GM12878 (cell line): Measurements from ENCODE around the gene C2. TPM values are rescaled to one million over a fixed set of nuclear protein-coding genes. Genes with fewer than 3 reads are reported as not detected.

Experiments used
- ATAC-seq: fragments of 200-7000 bp; cut with Tn5 transposase; 3 replicates; pipeline ENCODE4 v1.9.1; 2020; ENCODE audit warnings: mild to moderate bottlenecking, moderate library complexity
- BruUV-seq: library from RNA; stranded (reverse); fragments of 400-500 nt; replicated peaks from 2 replicates; lab custom pipeline; 2021; lab: Mats Ljungman, UMichigan
- CTCF ChIA-PET: fragments of 300-600 bp; sonication (Branson Sonifier 250); formaldehyde crosslinking; extraction: SDS; loops from one replicate; lab custom pipeline; 2021; ENCODE audit warnings: inconsistent platforms; lab: Yijun Ruan, JAX
- POLR2A ChIA-PET: fragments of 350-600 bp; formaldehyde crosslinking; extraction: SDS; loops from one replicate; lab custom pipeline; 2021; ENCODE audit warnings: inconsistent platforms; lab: Charles Lee
- RAD21 ChIA-PET: fragments of 300-600 bp; sonication (Branson Sonifier 250); formaldehyde crosslinking; loops from one replicate; lab custom pipeline; 2023; ENCODE audit warnings: antibody characterized with exemption; ENCODE audit not compliant: unreplicated experiment; lab: Charles Lee
- SMC1A ChIA-PET: fragments of 300-600 bp; sonication (Branson Sonifier 250); formaldehyde crosslinking; loops from one replicate; lab custom pipeline; 2023; ENCODE audit not compliant: unreplicated experiment, uncharacterized antibody; lab: Charles Lee
- DNase-seq: peaks from one replicate; pipeline ENCODE4 v3.0.0-alpha.2; 2011; ENCODE audit warnings: low read depth, low spot score
- FAIRE-seq: peaks from 3 replicates; lab custom pipeline; 2011; peaks lifted over from hg19 to GRCh38; lab: Jason Lieb, UNC
- H2AFZ ChIP-seq: 2 replicates; pipeline ENCODE4 v1.6.0; 2011; ENCODE audit warnings: low read depth, low read length, control low read depth; ENCODE audit not compliant: control insufficient read depth
- H3K27ac ChIP-seq: 2 replicates; pipeline ENCODE4 v1.5.1; 2011; ENCODE audit warnings: control low read depth; ENCODE audit not compliant: control insufficient read depth, insufficient read depth
- H3K27me3 ChIP-seq, 2 experiments: replicated peaks in 1 of 2; 2 replicates each; pipeline versions ENCODE4 v1.6.0 to v1.6.1; 2011; ENCODE audit warnings: low read length in 1 of 2; ENCODE audit not compliant: control insufficient read depth in 2 of 2, insufficient read depth in 2 of 2
- H3K36me3 ChIP-seq, 2 experiments: 2 replicates each; pipeline ENCODE4 v1.5.1; 2011; ENCODE audit warnings: low read length in 1 of 2; ENCODE audit not compliant: control insufficient read depth in 2 of 2, insufficient read depth in 2 of 2
- H3K4me1 ChIP-seq: 2 replicates; pipeline ENCODE4 v1.6.1; 2011; ENCODE audit warnings: mild to moderate bottlenecking, low read length, moderate library complexity, mixed read lengths; ENCODE audit not compliant: control insufficient read depth, insufficient read depth
- H3K4me2 ChIP-seq: 2 replicates; pipeline ENCODE4 v1.6.0; 2011; ENCODE audit warnings: control low read depth; ENCODE audit not compliant: control insufficient read depth, insufficient read depth
- H3K4me3 ChIP-seq: fragments of 200-600 bp; sonication (generic); 2 replicates; pipeline ENCODE4 v1.5.1; 2016
- H3K79me2 ChIP-seq: 2 replicates; pipeline ENCODE4 v1.6.0; 2011; ENCODE audit warnings: low read length; ENCODE audit not compliant: control insufficient read depth, insufficient read depth
- H3K9ac ChIP-seq: 2 replicates; pipeline ENCODE4 v1.8.0; 2011; ENCODE audit warnings: low read length, control low read depth, mixed read lengths; ENCODE audit not compliant: control insufficient read depth, insufficient read depth
- H3K9me3 ChIP-seq: replicated peaks from 3 replicates; pipeline ENCODE4 v1.5.1; 2011; ENCODE audit warnings: mild to moderate bottlenecking, low read length; ENCODE audit not compliant: control insufficient read depth, insufficient read depth
- H4K20me1 ChIP-seq: 2 replicates; pipeline ENCODE4 v1.6.0; 2011; ENCODE audit not compliant: control insufficient read depth, insufficient read depth
- ATF7 ChIP-seq: fragments of 450-650 bp; IDR thresholded peaks from 2 replicates; pipeline ENCODE4 v1.6.1; 2016; ENCODE audit warnings: low read depth, mild to moderate bottlenecking
- CREB1 ChIP-seq: IDR thresholded peaks from 2 replicates; pipeline ENCODE4 v1.6.1; 2012; ENCODE audit warnings: low read depth, mild to moderate bottlenecking, inconsistent platforms
- EGR1 ChIP-seq, 2 experiments: IDR thresholded peaks; 1 replicate in 1 of 2; 2 replicates in 1 of 2; pipeline ENCODE4 v1.6.1; 2011 to 2012; ENCODE audit warnings: low read depth in 2 of 2, low read length in 2 of 2, borderline replicate concordance in 1 of 2, mild to moderate bottlenecking in 1 of 2, moderate library complexity in 1 of 2
- ETV6 ChIP-seq, 2 experiments: fragments of 450-650 bp in 1 of 2; IDR thresholded peaks in 1 of 2; conservative IDR thresholded peaks in 1 of 2; 2 replicates each; pipeline ENCODE4 v1.6.1; 2014; ENCODE audit warnings: antibody characterized with exemption in 1 of 2, borderline replicate concordance in 1 of 2, low read depth in 1 of 2, mild to moderate bottlenecking in 1 of 2, moderate library complexity in 1 of 2
- FOXK2 ChIP-seq: fragments of 450-650 bp; IDR thresholded peaks from 2 replicates; pipeline ENCODE4 v1.6.1; 2017; ENCODE audit warnings: mild to moderate bottlenecking, moderate library complexity
- IKZF1 ChIP-seq: fragments of 450-650 bp; conservative IDR thresholded peaks from 2 replicates; pipeline ENCODE4 v1.6.1; 2017; ENCODE audit warnings: antibody characterized with exemption, mild to moderate bottlenecking
- IRF5 ChIP-seq: fragments of 450-650 bp; IDR thresholded peaks from 2 replicates; pipeline ENCODE4 v1.6.1; 2017; ENCODE audit warnings: borderline replicate concordance
- MTA3 ChIP-seq: IDR thresholded peaks from 2 replicates; pipeline ENCODE4 v1.6.1; 2012; ENCODE audit warnings: low read length, inconsistent platforms, borderline replicate concordance
- MXI1 ChIP-seq: fragments of 150-350 bp; IDR thresholded peaks from 2 replicates; pipeline ENCODE4 v1.6.1; 2011; ENCODE audit warnings: low read depth, mild to moderate bottlenecking, inconsistent platforms, low read length, improper control_type of control experiment
- NR2C1 ChIP-seq: fragments of 450-650 bp; IDR thresholded peaks from 2 replicates; pipeline ENCODE4 v1.6.1; 2017; ENCODE audit warnings: antibody characterized with exemption, mild to moderate bottlenecking, moderate library complexity
- NR2C2 ChIP-seq: IDR thresholded peaks from 2 replicates; pipeline ENCODE4 v1.6.1; 2011; ENCODE audit warnings: borderline replicate concordance, low read depth; ENCODE audit not compliant: control insufficient read depth, insufficient read length
- RB1 ChIP-seq: fragments of 450-650 bp; formaldehyde crosslinking; IDR thresholded peaks from 2 replicates; pipeline ENCODE4 v1.6.1; 2017; ENCODE audit warnings: mild to moderate bottlenecking, borderline replicate concordance
- SIN3A ChIP-seq: IDR thresholded peaks from 2 replicates; pipeline ENCODE4 v1.6.1; 2012; ENCODE audit warnings: low read depth, low read length, improper control_type of control experiment
- SIX5 ChIP-seq: IDR thresholded peaks from 2 replicates; pipeline ENCODE4 v1.6.1; 2011; ENCODE audit warnings: mild to moderate bottlenecking, low read depth, low read length, moderate library complexity; ENCODE audit not compliant: severe bottlenecking
- SMAD5 ChIP-seq: IDR thresholded peaks from 2 replicates; pipeline ENCODE4 v1.6.1; 2016; ENCODE audit warnings: antibody characterized with exemption, low read depth
- SPI1 ChIP-seq: IDR thresholded peaks from 2 replicates; pipeline ENCODE4 v1.6.1; 2011; ENCODE audit warnings: low read depth, mild to moderate bottlenecking, low read length, moderate library complexity, borderline replicate concordance; ENCODE audit not compliant: insufficient read depth
- YY1 ChIP-seq: IDR thresholded peaks from 2 replicates; pipeline ENCODE4 v1.6.1; 2011; ENCODE audit warnings: low read depth, mild to moderate bottlenecking, low read length
- ZNF24 ChIP-seq: fragments of 450-650 bp; IDR thresholded peaks from 2 replicates; pipeline ENCODE4 v1.6.1; 2017; ENCODE audit warnings: antibody characterized with exemption, mild to moderate bottlenecking
- WGBS: methylation state at CpG from one replicate; pipeline ENCODE4 v1.1.6; 2016; ENCODE audit warnings: low lambda C conversion rate; ENCODE audit not compliant: insufficient replicate concordance, insufficient coverage; ENCODE audit errors: missing lambda C conversion rate; 5-methylcytosine and 5-hydroxymethylcytosine counted together
- in situ Hi-C: fragments of 300-500 bp; cut with MboI; formaldehyde crosslinking; loops from 9 replicates; pipeline ENCODE4 v1.14.3; 2018; ENCODE audit warnings: mixed read lengths
- intact Hi-C: fragments of 100-400 bp; cut with micrococcal nuclease; formaldehyde crosslinking; loops from one replicate; pipeline ENCODE4 v1.14.2; 2022; ENCODE audit not compliant: unreplicated experiment
- polyA plus RNA-seq, 11 experiments: library from polyadenylated mRNA; depleted of rRNA in 4 of 11; unstranded in 6 of 11; stranded (reverse) in 5 of 11; fragments of >200 nt; fragmentation: Nextera tagmentation in 4 of 11; fragmentation: Illumina TruSeq in 1 of 11; extraction: Ambion mirVana in 4 of 11; extraction: Trizol in 1 of 11; gene quantifications; 1 replicate in 1 of 11; 2 replicates in 10 of 11; pipeline versions ENCODE4 v1.2.1 to v1.2.3, GENCODE V29; 2011 to 2016; ENCODE audit warnings: inconsistent platforms in 2 of 11, missing spikeins in 2 of 11, low read depth in 1 of 11
- total RNA-seq, 4 experiments: library from RNA; depleted of rRNA in 3 of 4; stranded (reverse); fragments of >200 nt in 3 of 4; fragmentation: Illumina TruSeq in 1 of 4; extraction: Trizol in 1 of 4; gene quantifications; 2 replicates each; pipeline versions ENCODE4 v1.2.1 to v1.2.3, GENCODE V29; 2013 to 2021
- TF ChIP-seq, protein P1 (sequence below): fragments of 450-650 bp; IDR thresholded peaks from 2 replicates; pipeline ENCODE4 v1.6.1; 2017; ENCODE audit warnings: mild to moderate bottlenecking

C2 gene
- total and polyA plus RNA-seq, 10 of the 15 experiments (the other 5 are each of a cell fraction or from before 2014, with no cell fraction given), result 0.06 to 0.97 (median 0.21) TPM; not detected in 5

GRCh38 chr6:31958741-31959739 is 31.5 kb downstream of the C2 start, which contains the start of the genes NELFE and SKIC2:
NELFE (minus strand) TSS chr6:31958971; CDS start chr6:31958446, 525 bp downstream.
SKIC2 (plus strand) TSS chr6:31959175; CDS start chr6:31959193, 18 bp downstream.
- POLR2A ChIA-PET, result interaction anchor here (0.6 to 4.4 kb wide), 6 partner anchors 11 to 306 kb away, joined by 3 to 48 read pairs (median 3); partner anchors contain the start of genes BAG6, DXO, GPANK1 and GPSM3
- peak within 1 kb of the TSS; percentile 92 for H2AFZ ChIP-seq
- TF ChIP-seq RB1 (no peak), FOXK2 (peak; percentile 59), MTA3 (no peak), SIN3A (peak; percentile 98), IKZF1 (peak; percentile 96), NR2C1 (peak; percentile 99), IRF5 (no peak), ETV6 (conservative IDR thresholded peaks at IDR 0.05 in 1 of 2, IDR thresholded peaks at IDR 0.05 in 1 of 2; ENCODE audit: borderline replicate concordance in 1 of 2, low read depth in 1 of 2) (0 out of 4 replicates have a peak, but pooled peaks of 1 of the 2 experiments have one; percentile 61), MXI1 (peak; percentile 93), SIX5 (peak; percentile 77), CREB1 (peak; percentile 99), NR2C2 (peak; percentile 96), SMAD5 (peak; percentile 71), ATF7 (peak; percentile 92), EGR1 (IDR thresholded peaks at IDR 0.05; ENCODE audit: borderline replicate concordance in 1 of 2, low read depth in 2 of 2, low read length in 2 of 2) (peak; percentile 41 to 57; a peak in 2 of 3 replicates), ZNF24 (no peak), YY1 (peak; percentile 67), SPI1 (peak; percentile 63)
- TF ChIP-seq, protein P1, sequence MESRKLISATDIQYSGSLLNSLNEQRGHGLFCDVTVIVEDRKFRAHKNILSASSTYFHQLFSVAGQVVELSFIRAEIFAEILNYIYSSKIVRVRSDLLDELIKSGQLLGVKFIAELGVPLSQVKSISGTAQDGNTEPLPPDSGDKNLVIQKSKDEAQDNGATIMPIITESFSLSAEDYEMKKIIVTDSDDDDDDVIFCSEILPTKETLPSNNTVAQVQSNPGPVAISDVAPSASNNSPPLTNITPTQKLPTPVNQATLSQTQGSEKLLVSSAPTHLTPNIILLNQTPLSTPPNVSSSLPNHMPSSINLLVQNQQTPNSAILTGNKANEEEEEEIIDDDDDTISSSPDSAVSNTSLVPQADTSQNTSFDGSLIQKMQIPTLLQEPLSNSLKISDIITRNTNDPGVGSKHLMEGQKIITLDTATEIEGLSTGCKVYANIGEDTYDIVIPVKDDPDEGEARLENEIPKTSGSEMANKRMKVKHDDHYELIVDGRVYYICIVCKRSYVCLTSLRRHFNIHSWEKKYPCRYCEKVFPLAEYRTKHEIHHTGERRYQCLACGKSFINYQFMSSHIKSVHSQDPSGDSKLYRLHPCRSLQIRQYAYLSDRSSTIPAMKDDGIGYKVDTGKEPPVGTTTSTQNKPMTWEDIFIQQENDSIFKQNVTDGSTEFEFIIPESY, result no peak

More at GRCh38 chr6:31958741-31959739, 31.5 kb downstream of the C2 start, which contains the start of the genes NELFE and SKIC2:
- TSS peak; percentile 78 for BruUV-seq
- ChIA-PET RAD21 (interaction anchor here (1.2 to 2.0 kb wide), 2 partner anchors 13 to 61 kb away, joined by 3 to 11 read pairs; partner anchors contain the start of gene DXO), SMC1A (interaction anchor here (0.7 to 2.5 kb wide), 9 partner anchors 9 to 237 kb away, joined by 3 to 17 read pairs (median 3); partner anchors contain the start of genes ATF6B and DXO), CTCF (interaction anchor here (0.8 to 2.5 kb wide), 8 partner anchors 8 to 472 kb away, joined by 3 to 7 read pairs (median 3); partner anchors contain the start of genes ATF6B and DXO)
- ATAC-seq, result peak; percentile 99
- Histone ChIP-seq H3K27ac (peak within 1 kb of the TSS; percentile 84), H4K20me1 (no peaks in the 10 kb centered on the region), H3K4me2 (peak within 1 kb of the TSS; percentile 99), H3K4me1 (peaks cover 11% of the 10 kb centered on the region), H3K79me2 (peaks cover 27% of the 10 kb centered on the region), H3K36me3 (peaks cover 15 to 26% of the 10 kb centered on the region in 2 experiments), H3K9me3 (no peaks in the 10 kb centered on the region), H3K9ac (peak within 1 kb of the TSS; percentile 98), H3K27me3 (no peaks in the 10 kb centered on the region), H3K4me3 (peak within 1 kb of the TSS; percentile 99)
- in situ Hi-C loops, result no loop called here
- DNase-seq, result peak; percentile 93
- intact Hi-C loops, result loop anchor here (1.0 kb wide), 1 partner anchor 13 kb away; the partner anchor contains the start of gene DXO
- WGBS, result 1% methylated on average over 59 of the region's 59 CpGs
- peak; percentile 96 for FAIRE-seq
